ENCODE data around the gene SPDYE6. TPM values are rescaled to one million over a fixed set of nuclear protein-coding genes. Genes with fewer than 3 reads are reported as not detected.

SPDYE6 gene, protein sequence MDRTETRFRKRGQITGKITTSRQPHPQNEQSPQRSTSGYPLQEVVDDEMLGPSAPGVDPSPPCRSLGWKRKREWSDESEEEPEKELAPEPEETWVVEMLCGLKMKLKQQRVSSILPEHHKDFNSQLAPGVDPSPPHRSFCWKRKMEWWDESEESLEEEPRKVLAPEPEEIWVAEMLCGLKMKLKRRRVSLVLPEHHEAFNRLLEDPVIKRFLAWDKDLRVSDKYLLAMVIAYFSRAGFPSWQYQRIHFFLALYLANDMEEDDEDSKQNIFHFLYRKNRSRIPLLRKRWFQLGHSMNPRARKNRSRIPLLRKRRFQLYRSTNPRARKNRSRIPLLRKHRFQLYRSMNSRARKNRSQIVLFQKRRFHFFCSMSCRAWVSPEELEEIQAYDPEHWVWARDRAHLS
- not detected in 5 replicates for total RNA-seq (2022; extraction: Qiagen RNA extraction; ENCODE audit: low read depth)

DNA sequence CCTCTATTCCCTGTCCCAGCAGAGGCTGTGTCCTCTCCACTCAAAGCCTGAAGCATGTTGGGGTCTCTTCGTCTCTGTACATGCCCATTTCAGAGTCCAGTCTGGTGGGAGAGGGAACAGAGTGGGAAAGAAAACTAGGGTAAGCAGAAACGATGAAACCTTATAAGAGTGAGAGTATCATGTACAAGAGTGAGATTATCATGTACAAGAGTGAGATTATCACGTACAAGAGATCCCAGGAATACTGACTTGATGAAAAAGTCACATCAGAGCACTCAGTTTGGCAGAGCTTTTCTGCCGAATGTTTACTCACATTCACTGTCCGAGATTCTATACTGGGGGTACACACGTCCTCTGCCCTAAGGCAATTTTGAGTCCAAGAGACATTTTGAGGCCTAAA lies at the start of gene SPDYE6:
Gene SPDYE6 (minus strand): TSS at position 101 of the 400 bp plus-strand sequence. CDS start 421 bp downstream, outside the sequence.

DNA sequence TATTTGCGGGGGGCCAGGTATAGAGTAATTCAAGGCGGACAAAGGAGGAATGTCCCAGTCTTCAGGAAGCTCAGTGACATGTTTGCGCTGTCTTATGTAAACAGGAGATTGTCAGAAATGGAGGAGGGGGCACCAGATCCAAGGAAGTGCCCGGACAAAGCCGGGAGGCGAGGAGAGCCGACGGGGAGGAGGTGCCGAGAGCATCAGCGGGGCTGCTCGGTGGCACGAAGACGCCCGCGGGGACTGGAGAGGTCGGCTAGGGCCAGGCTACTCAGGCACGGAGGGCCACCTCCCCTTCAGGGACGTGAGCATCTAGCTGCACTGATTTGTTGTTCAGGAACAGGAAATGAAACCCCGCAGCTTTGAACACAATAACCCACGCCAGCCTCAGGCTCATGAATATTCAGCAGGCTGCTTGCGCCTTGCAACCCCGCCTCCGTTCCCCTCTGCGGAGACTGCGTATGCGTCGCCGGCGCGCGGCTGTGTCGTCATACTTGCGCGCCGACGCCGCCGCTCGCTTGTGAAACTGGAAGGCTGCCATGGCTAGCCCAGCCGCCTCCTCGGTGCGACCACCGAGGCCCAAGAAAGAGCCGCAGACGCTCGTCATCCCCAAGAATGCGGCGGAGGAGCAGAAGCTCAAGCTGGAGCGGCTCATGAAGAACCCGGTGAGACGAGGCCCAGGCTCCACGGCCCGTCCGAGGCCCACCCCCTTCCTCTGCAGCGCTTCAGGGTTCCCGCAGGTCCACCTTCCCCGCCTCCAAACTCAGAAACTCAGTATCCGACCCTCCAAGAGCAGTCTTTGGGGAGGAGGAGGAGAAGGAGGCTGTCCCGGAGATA lies 39.8 kb upstream of the SPDYE6 start, which contains the start of gene PRKRIP1:
Gene PRKRIP1 (plus strand): TSS at position 491 of the 837 bp plus-strand sequence. CDS start 49 bp downstream, at position 540.

Other genes with a start within 250 kb of the SPDYE6 start
- 1.7 to 3.7 TPM (median 3.3 TPM) in 5 replicates for gene SH2B2, start 69.6 kb downstream of the SPDYE6 start, total RNA-seq (2022; extraction: Qiagen RNA extraction; ENCODE audit: low read depth)
- 21.5 to 24.7 TPM (median 23.7 TPM) in 5 replicates for gene PRKRIP1, start 39.9 kb upstream of the SPDYE6 start, total RNA-seq (2022; extraction: Qiagen RNA extraction; ENCODE audit: low read depth)
- gene ORAI2, start 77.1 kb upstream of the SPDYE6 start, total RNA-seq (2022; extraction: Qiagen RNA extraction; ENCODE audit: low read depth), result 25.6 to 39.5 TPM (median 38.0 TPM) in 5 replicates
- gene ALKBH4, start 108.4 kb upstream of the SPDYE6 start, total RNA-seq (2022; extraction: Qiagen RNA extraction; ENCODE audit: low read depth), result 9.3 to 12.9 TPM (median 11.5 TPM) in 5 replicates
- 22.8 to 33.4 TPM (median 26.4 TPM) in 5 replicates for gene LRWD1, start 108.5 kb upstream of the SPDYE6 start, total RNA-seq (2022; extraction: Qiagen RNA extraction; ENCODE audit: low read depth)
- 105 to 118 TPM (median 109 TPM) in 5 replicates for gene POLR2J, start 122.5 kb upstream of the SPDYE6 start, total RNA-seq (2022; extraction: Qiagen RNA extraction; ENCODE audit: low read depth)
- 1.0 to 2.1 TPM (median 1.5 TPM) in 5 replicates for gene RASA4B, start 161.3 kb upstream of the SPDYE6 start, total RNA-seq (2022; extraction: Qiagen RNA extraction; ENCODE audit: low read depth)
- 1.6 to 2.3 TPM (median 2.0 TPM) in 5 replicates for gene UPK3BL2, start 187.3 kb upstream of the SPDYE6 start, total RNA-seq (2022; extraction: Qiagen RNA extraction; ENCODE audit: low read depth)
- gene SPDYE2, start 194.8 kb upstream of the SPDYE6 start, total RNA-seq (2022; extraction: Qiagen RNA extraction; ENCODE audit: low read depth), result not detected in 5 replicates
- gene POLR2J3, start 216.1 kb upstream of the SPDYE6 start, total RNA-seq (2022; extraction: Qiagen RNA extraction; ENCODE audit: low read depth), result 16.2 to 72.1 TPM (median 35.8 TPM) in 5 replicates

Measured in A549 treated with RU486 at 1 μM for 4 hours (cell line).